PC-3 (cell line): Measurements from ENCODE around the gene TEAD4.

Experiments
- CTCF ChIP-seq: fragments of 300-600 bp; sonication (generic); conservative IDR thresholded peaks from 2 replicates; pipeline ENCODE4 v1.5.1; 2017; ENCODE audit warnings: antibody characterized with exemption, low read depth, mild to moderate bottlenecking, low read length
- EZH2 ChIP-seq: fragments of 300-600 bp; sonication (generic); IDR thresholded peaks from one replicate; pipeline ENCODE4 v1.6.1; 2017; ENCODE audit warnings: antibody characterized with exemption, mild to moderate bottlenecking, low read length; ENCODE audit not compliant: unreplicated experiment
- EZH2phosphoT487 ChIP-seq: fragments of 300-600 bp; sonication (generic); IDR thresholded peaks from 2 replicates; pipeline ENCODE4 v1.6.1; 2018; ENCODE audit warnings: mild to moderate bottlenecking, antibody characterized with exemption, low read length, borderline replicate concordance

- TF ChIP-seq CTCF (no peak), EZH2 (no peak), EZH2phosphoT487 (no peak)
Observed at GRCh38 chr12:3020850-3021435, 61.7 kb downstream of the TEAD4 start.
